ENCODE measurements around the gene SLC13A5. TPM values are rescaled to one million over a fixed set of nuclear protein-coding genes. Genes with fewer than 3 reads are reported as not detected.

The SLC13A5 gene
- polyA plus RNA-seq, 3 donors: not detected

- no peaks in the 10 kb centered on the region for H3K4me1 ChIP-seq (ENCODE audit: control insufficient read depth in 1 of 2, insufficient read depth in 2 of 2, low read length in 2 of 2)
- intact Hi-C loops (cut with micrococcal nuclease): no loop called here
- peaks cover 0 to 2% (median 0%) of the 10 kb centered on the region in 7 donors for H3K9me3 Mint-ChIP-seq
- no peak for DNase-seq
- no peak overlapping the region for H3K9ac ChIP-seq (ENCODE audit: insufficient read depth, low read length, poor library complexity, severe bottlenecking)
- H3K79me2 ChIP-seq (ENCODE audit: insufficient read depth, low read length): no peaks in the 10 kb centered on the region
- H3K27ac Mint-ChIP-seq: no peak overlapping the region
- H3K27me3 Mint-ChIP-seq (ENCODE audit: low read depth in 3 of 3): peaks cover 20 to 35% (median 33%) of the 10 kb centered on the region in 3 donors
- no peaks in the 10 kb centered on the region for H3K36me3 ChIP-seq (replicated peaks in 1 of 2; ENCODE audit: control insufficient read depth in 1 of 2, insufficient read depth in 2 of 2, low read length in 2 of 2)
- WGBS (ENCODE audit: insufficient coverage): 100% methylated on average over 3 of the region's 9 CpGs
- H3K4me1 Mint-ChIP-seq: no peaks in the 10 kb centered on the region
- H2AFZ ChIP-seq (ENCODE audit: insufficient read depth, low read depth, low read length, poor library complexity, severe bottlenecking): no peak overlapping the region
- no peak for TF ChIP-seq CTCF (IDR thresholded peaks at IDR 0.05)
- H3K4me3 Mint-ChIP-seq: no peak overlapping the region
- no peak overlapping the region for H3K27ac ChIP-seq (ENCODE audit: low read depth in 1 of 2, low read length in 2 of 2)
- H3K27me3 ChIP-seq (ENCODE audit: control insufficient read depth in 2 of 2, insufficient read depth in 2 of 2, low read length in 2 of 2): peaks cover 0 to 2% of the 10 kb centered on the region in 2 donors
- H3K4me3 ChIP-seq (replicated peaks in 1 of 3; ENCODE audit: low read depth in 2 of 3, low read length in 3 of 3): no peak overlapping the region
- H4K20me1 ChIP-seq (ENCODE audit: insufficient read depth, low read length): no peaks in the 10 kb centered on the region
- no peaks in the 10 kb centered on the region for H3K9me3 ChIP-seq (replicated peaks in 1 of 2; ENCODE audit: control insufficient read depth in 1 of 2, insufficient read depth in 1 of 2, low read length in 2 of 2)
- no peak overlapping the region for H3K4me2 ChIP-seq (replicated peaks; ENCODE audit: extremely low read depth, low read length, poor library complexity, severe bottlenecking)
- no peaks in the 10 kb centered on the region for H3K36me3 Mint-ChIP-seq
Observed at GRCh38 chr17:6688944-6689343, 24.2 kb downstream of the SLC13A5 start.

GRCh38 chr17:6686026-6686425 is 27.1 kb downstream of the SLC13A5 start:
- Histone ChIP-seq H3K27ac (ENCODE audit: low read depth in 1 of 2, low read length in 2 of 2) (no peak overlapping the region), H3K27me3 (ENCODE audit: control insufficient read depth in 2 of 2, insufficient read depth in 2 of 2, low read length in 2 of 2) (no peaks in the 10 kb centered on the region), H2AFZ (ENCODE audit: insufficient read depth, low read depth, low read length, poor library complexity, severe bottlenecking) (no peak overlapping the region), H3K4me1 (ENCODE audit: control insufficient read depth in 1 of 2, insufficient read depth in 2 of 2, low read length in 2 of 2) (no peaks in the 10 kb centered on the region), H3K36me3 (replicated peaks in 1 of 2; ENCODE audit: control insufficient read depth in 1 of 2, insufficient read depth in 2 of 2, low read length in 2 of 2) (no peaks in the 10 kb centered on the region), H3K4me3 (replicated peaks in 1 of 3; ENCODE audit: low read depth in 2 of 3, low read length in 3 of 3) (no peak overlapping the region), H3K4me2 (replicated peaks; ENCODE audit: extremely low read depth, low read length, poor library complexity, severe bottlenecking) (no peak overlapping the region), H3K79me2 (ENCODE audit: insufficient read depth, low read length) (no peaks in the 10 kb centered on the region), H3K9me3 (replicated peaks in 1 of 2; ENCODE audit: control insufficient read depth in 1 of 2, insufficient read depth in 1 of 2, low read length in 2 of 2) (no peaks in the 10 kb centered on the region), H4K20me1 (ENCODE audit: insufficient read depth, low read length) (no peaks in the 10 kb centered on the region), H3K9ac (ENCODE audit: insufficient read depth, low read length, poor library complexity, severe bottlenecking) (no peak overlapping the region)
- TF ChIP-seq CTCF (IDR thresholded peaks at IDR 0.05): no peak
- H3K4me1 Mint-ChIP-seq: no peaks in the 10 kb centered on the region
- H3K27ac Mint-ChIP-seq: no peak overlapping the region
- WGBS (ENCODE audit: insufficient coverage): 100% methylated on average over 4 of the region's 4 CpGs
- no peaks in the 10 kb centered on the region for H3K36me3 Mint-ChIP-seq
- intact Hi-C loops (cut with micrococcal nuclease): no loop called here
- no peak overlapping the region for H3K4me3 Mint-ChIP-seq
- peaks cover 0 to 2% (median 0%) of the 10 kb centered on the region in 7 donors for H3K9me3 Mint-ChIP-seq
- no peak for DNase-seq
- H3K27me3 Mint-ChIP-seq (ENCODE audit: low read depth in 3 of 3): peaks cover 20 to 42% (median 34%) of the 10 kb centered on the region in 3 donors
